Panc1 (cell line): ENCODE results near the gene SPATA7. TPM values are rescaled to one million over a fixed set of nuclear protein-coding genes. Genes with fewer than 3 reads are reported as not detected.

Source experiments
- ATAC-seq: fragments of 200-7000 bp; cut with Tn5 transposase; 2 replicates; pipeline ENCODE4 v1.9.1; 2020; ENCODE audit warnings: mild to moderate bottlenecking, moderate library complexity
- BruUV-seq: library from RNA; stranded (reverse); fragments of 400-500 nt; replicated peaks from 2 replicates; lab custom pipeline; 2021; lab: Mats Ljungman, UMichigan
- CTCF ChIA-PET: fragments of 300-600 bp; sonication (Branson Sonifier 250); formaldehyde crosslinking; loops from one replicate; lab custom pipeline; 2022; ENCODE audit warnings: antibody characterized with exemption; lab: Charles Lee
- POLR2A ChIA-PET: fragments of 300-600 bp; sonication (Branson Sonifier 250); formaldehyde crosslinking; loops from one replicate; lab custom pipeline; 2022; ENCODE audit warnings: antibody characterized with exemption; lab: Charles Lee
- DNase-seq: peaks from one replicate; pipeline ENCODE4 v3.0.0-alpha.2; 2010; ENCODE audit warnings: low read depth, low spot score
- H3K27ac ChIP-seq: 2 replicates; pipeline ENCODE4 v1.5.1; 2011; ENCODE audit warnings: mild to moderate bottlenecking, low read length, inconsistent platforms
- H3K27me3 ChIP-seq: fragments of 200-500 bp; sonication (Bioruptor generic); 2 replicates; pipeline ENCODE4 v1.6.0; 2014; ENCODE audit warnings: low read length, inconsistent platforms; ENCODE audit not compliant: control insufficient read depth, insufficient read depth
- H3K36me3 ChIP-seq: fragments of 200-500 bp; sonication (Bioruptor generic); 2 replicates; pipeline ENCODE4 v1.5.1; 2014; ENCODE audit warnings: inconsistent platforms, mild to moderate bottlenecking, low read length, moderate library complexity; ENCODE audit not compliant: control insufficient read depth, insufficient read depth
- H3K4me1 ChIP-seq: 2 replicates; pipeline ENCODE4 v1.5.1; 2011; ENCODE audit warnings: inconsistent platforms, mild to moderate bottlenecking, low read length, moderate library complexity; ENCODE audit not compliant: control insufficient read depth, insufficient read depth
- H3K4me3 ChIP-seq, 2 experiments: 2 replicates each; pipeline ENCODE4 v1.5.1; 2011 to 2012; ENCODE audit warnings: low read depth in 2 of 2, low read length in 2 of 2, mild to moderate bottlenecking in 2 of 2, inconsistent platforms in 1 of 2, moderate library complexity in 1 of 2
- H3K9me3 ChIP-seq: fragments of 200-500 bp; sonication (Bioruptor generic); 2 replicates; pipeline ENCODE4 v1.5.1; 2014; ENCODE audit warnings: low read depth, mild to moderate bottlenecking, inconsistent platforms, low read length, moderate library complexity; ENCODE audit not compliant: control insufficient read depth, insufficient read depth
- CTCF ChIP-seq: fragments of 450-650 bp; IDR thresholded peaks from 2 replicates; pipeline ENCODE4 v1.5.1; 2017; ENCODE audit warnings: mild to moderate bottlenecking
- POLR2AphosphoS5 ChIP-seq: IDR thresholded peaks from 2 replicates; pipeline ENCODE4 v1.6.1; 2012; ENCODE audit warnings: mild to moderate bottlenecking, low read depth, low read length, moderate library complexity
- REST ChIP-seq, 2 experiments: IDR thresholded peaks; 2 replicates each; pipeline ENCODE4 v1.6.1; 2011 to 2012; ENCODE audit warnings: low read depth in 2 of 2, control low read depth in 1 of 2, low read length in 1 of 2, mild to moderate bottlenecking in 1 of 2, moderate library complexity in 1 of 2; ENCODE audit not compliant: insufficient read depth in 1 of 2
- SIN3A ChIP-seq: IDR thresholded peaks from 2 replicates; pipeline ENCODE4 v1.6.1; 2012; ENCODE audit warnings: low read depth, mild to moderate bottlenecking, low read length, moderate library complexity, borderline replicate concordance; ENCODE audit not compliant: insufficient read depth
- TCF7L2 ChIP-seq: IDR thresholded peaks from 2 replicates; pipeline ENCODE4 v1.6.1; 2011; ENCODE audit warnings: mild to moderate bottlenecking, low read depth, low read length, inconsistent platforms
- in situ Hi-C: cut with HindIII; loops from 2 replicates; pipeline ENCODE4 v1.10.0; 2016; ENCODE audit warnings: low sequenced_read_pairs, low pct_unique_long_range_greater_than_20kb
- intact Hi-C: fragments of 100-400 bp; cut with micrococcal nuclease; formaldehyde crosslinking; loops from one replicate; pipeline ENCODE4 v1.10.0; 2022; ENCODE audit not compliant: unreplicated experiment
- total RNA-seq: library from RNA; stranded (reverse); gene quantifications from one replicate; pipeline ENCODE4 v1.2.1, GENCODE V29; 2021; ENCODE audit not compliant: unreplicated experiment

Gene SPATA7
- total RNA-seq, 1 experiment from 2014 or later, result 4.0 TPM

DNA sequence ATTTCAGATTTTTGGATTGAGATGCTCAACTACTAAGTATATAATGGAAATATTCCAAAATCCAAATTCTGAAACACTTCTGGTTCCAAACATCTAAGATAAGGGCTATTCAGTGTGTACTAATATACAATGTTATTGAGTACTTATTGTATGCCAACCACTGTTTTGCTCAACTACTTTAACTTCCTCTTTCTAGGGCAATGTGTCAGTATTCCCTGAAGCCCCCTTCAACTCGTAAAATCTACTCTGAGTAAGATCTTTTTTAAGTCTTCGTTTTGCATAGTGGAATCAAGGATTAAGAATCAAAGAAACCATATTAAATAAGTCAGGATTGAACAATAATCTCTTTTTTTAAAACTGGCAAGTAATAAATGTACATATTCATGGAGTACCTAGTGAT is 45.5 kb downstream of the SPATA7 start:
- Histone ChIP-seq H3K36me3 (peaks cover 2% of the 10 kb centered on the region; the same call in 1 of the 2 replicates), H3K4me1 (no peaks in the 10 kb centered on the region), H3K9me3 (no peaks in the 10 kb centered on the region), H3K27me3 (no peaks in the 10 kb centered on the region), H3K27ac (no peak overlapping the region), H3K4me3 (no peak overlapping the region)
- CTCF ChIA-PET, result no interaction called here
- intact Hi-C loops (no loop called here), in situ Hi-C loops (no loop called here)
- POLR2A ChIA-PET, result no interaction called here
- TF ChIP-seq REST (IDR thresholded peaks at IDR 0.05; ENCODE audit: insufficient read depth in 1 of 2, low read depth in 2 of 2, low read length in 1 of 2), result no peak
- TF ChIP-seq TCF7L2, result no peak
- no peak for TF ChIP-seq POLR2AphosphoS5
- no peak for TF ChIP-seq CTCF
- DNase-seq (no peak), ATAC-seq (no peak)
- no TSS peak for BruUV-seq

DNA sequence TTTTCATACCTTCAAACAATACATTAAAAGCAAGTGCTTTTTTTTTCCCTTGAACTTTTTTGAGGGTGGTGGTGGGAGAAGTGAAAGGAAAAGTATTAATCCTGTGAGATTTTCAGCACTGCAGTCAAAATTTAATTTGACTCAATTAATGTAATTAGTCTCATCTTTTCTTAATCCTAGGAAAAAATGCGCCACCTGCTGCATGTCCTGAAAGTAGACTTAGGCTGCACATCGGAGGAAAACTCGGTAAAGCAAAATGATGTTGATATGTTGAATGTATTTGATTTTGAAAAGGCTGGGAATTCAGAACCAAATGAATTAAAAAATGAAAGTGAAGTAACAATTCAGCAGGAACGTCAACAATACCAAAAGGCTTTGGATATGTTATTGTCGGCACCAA is 52.2 kb downstream of the SPATA7 start:
- TF ChIP-seq CTCF (peak; percentile 52; the same call in 1 of the 2 replicates), TCF7L2 (no peak)
- CTCF ChIA-PET, result interaction anchor here (0.7 kb wide), 1 partner anchor 249 kb away, joined by 5 read pairs; no protein-coding TSS in a partner anchor
- Histone ChIP-seq H3K36me3 (no peaks in the 10 kb centered on the region), H3K9me3 (no peaks in the 10 kb centered on the region), H3K27me3 (no peaks in the 10 kb centered on the region), H3K4me1 (no peaks in the 10 kb centered on the region), H3K4me3 (no peak overlapping the region), H3K27ac (no peak overlapping the region)
- ATAC-seq (no peak), DNase-seq (no peak)
- BruUV-seq, result no TSS peak
- intact Hi-C loops, result loop anchor here (5.0 kb wide), 1 partner anchor 250 kb away; no protein-coding TSS in a partner anchor
- POLR2A ChIA-PET, result no interaction called here
- in situ Hi-C loops, result no loop called here

GRCh38 chr14:88439088-88439487 is 53.6 kb downstream of the SPATA7 start:
- Histone ChIP-seq H3K27ac (no peak overlapping the region), H3K36me3 (no peaks in the 10 kb centered on the region), H3K4me3 (no peak overlapping the region), H3K27me3 (no peaks in the 10 kb centered on the region), H3K9me3 (no peaks in the 10 kb centered on the region), H3K4me1 (no peaks in the 10 kb centered on the region)
- ChIA-PET POLR2A (no interaction called here), CTCF (no interaction called here)
- TF ChIP-seq CTCF (no peak), SIN3A (no peak), POLR2AphosphoS5 (no peak), TCF7L2 (no peak), REST (IDR thresholded peaks at IDR 0.05; ENCODE audit: insufficient read depth in 1 of 2, low read depth in 2 of 2, low read length in 1 of 2) (no peak)
- in situ Hi-C loops, result no loop called here
- no peak for ATAC-seq
- no TSS peak for BruUV-seq
- intact Hi-C loops, result loop anchor here (5.0 kb wide), 1 partner anchor 252 kb away; no protein-coding TSS in a partner anchor
- no peak for DNase-seq
